Ovary (tissue), 3 donors: Measurements from ENCODE around the gene WDR38.

ENCODE experiments used
- EP300 ChIP-seq: sonication (generic); formaldehyde crosslinking; IDR thresholded peaks from one replicate; pipeline ENCODE4 v1.6.1; 2017; ENCODE audit warnings: antibody characterized with exemption
- POLR2A ChIP-seq: fragments of 450-650 bp; IDR thresholded peaks from one replicate; pipeline ENCODE4 v1.6.1; 2017; ENCODE audit warnings: antibody characterized with exemption, mild to moderate bottlenecking, moderate library complexity
- TF ChIP-seq, protein P1 (sequence below), 3 donors: fragments of 450-650 bp in 2 of 3; fragments of 200-600 bp in 1 of 3; IDR thresholded peaks; one replicate each; pipeline versions ENCODE4 v1.5.1 to v1.8.0; 2016 to 2022; ENCODE audit warnings: antibody characterized with exemption in 3 of 3, mild to moderate bottlenecking in 1 of 3
- donor health status: DM: no; HTN: no; CAD: no.

DNA sequence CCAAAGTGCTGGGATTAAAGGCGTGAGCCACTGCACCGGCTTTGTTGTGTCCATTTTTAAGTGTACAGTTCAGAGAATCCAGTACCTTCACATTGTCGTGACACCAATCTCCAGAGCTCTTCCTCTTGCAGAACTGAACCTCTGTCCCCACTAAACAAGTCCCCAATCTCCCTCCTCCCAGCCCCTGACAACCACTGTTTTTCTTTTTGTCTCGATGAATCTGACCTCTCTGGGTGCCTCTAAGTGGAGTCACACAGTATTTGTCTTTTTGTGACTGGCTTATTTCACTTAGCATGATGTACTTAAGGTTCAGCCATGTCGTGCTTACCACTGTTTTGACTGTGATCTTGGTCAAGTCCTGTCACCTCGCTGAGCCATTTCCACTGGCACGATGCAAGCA lies 1.6 kb downstream of the WDR38 start:
- no peak for TF ChIP-seq POLR2A
- TF ChIP-seq, protein P1, sequence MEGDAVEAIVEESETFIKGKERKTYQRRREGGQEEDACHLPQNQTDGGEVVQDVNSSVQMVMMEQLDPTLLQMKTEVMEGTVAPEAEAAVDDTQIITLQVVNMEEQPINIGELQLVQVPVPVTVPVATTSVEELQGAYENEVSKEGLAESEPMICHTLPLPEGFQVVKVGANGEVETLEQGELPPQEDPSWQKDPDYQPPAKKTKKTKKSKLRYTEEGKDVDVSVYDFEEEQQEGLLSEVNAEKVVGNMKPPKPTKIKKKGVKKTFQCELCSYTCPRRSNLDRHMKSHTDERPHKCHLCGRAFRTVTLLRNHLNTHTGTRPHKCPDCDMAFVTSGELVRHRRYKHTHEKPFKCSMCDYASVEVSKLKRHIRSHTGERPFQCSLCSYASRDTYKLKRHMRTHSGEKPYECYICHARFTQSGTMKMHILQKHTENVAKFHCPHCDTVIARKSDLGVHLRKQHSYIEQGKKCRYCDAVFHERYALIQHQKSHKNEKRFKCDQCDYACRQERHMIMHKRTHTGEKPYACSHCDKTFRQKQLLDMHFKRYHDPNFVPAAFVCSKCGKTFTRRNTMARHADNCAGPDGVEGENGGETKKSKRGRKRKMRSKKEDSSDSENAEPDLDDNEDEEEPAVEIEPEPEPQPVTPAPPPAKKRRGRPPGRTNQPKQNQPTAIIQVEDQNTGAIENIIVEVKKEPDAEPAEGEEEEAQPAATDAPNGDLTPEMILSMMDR (IDR thresholded peaks at IDR 0.05): no peak
- TF ChIP-seq EP300: no peak
